Measurements from ENCODE around the gene DNASE1L3. TPM values are rescaled to one million over a fixed set of nuclear protein-coding genes. Genes with fewer than 3 reads are reported as not detected.

DNASE1L3 gene
- polyA plus RNA-seq, 3 donors = 0.19 TPM; not detected in 2

DNA sequence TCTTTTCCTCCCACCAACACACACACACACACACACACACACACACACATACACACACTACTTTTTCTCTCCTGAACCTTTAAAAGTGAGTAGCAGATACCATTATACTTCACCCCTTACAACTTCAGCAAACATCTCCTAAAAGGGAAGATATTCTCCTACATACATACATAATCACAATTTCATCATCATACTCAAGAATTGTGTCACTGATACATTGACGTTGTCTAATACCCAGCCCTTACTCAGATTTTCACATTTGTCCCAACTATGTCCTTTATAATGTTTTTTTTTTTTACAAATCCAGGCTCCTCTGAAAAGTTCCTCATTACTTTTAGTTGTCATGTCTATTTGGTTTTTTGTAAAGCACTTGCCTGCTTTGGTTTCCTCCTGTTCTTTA is 45.3 kb upstream of the DNASE1L3 start:
- Histone ChIP-seq H4K20me1 (ENCODE audit: insufficient read depth, low read length) (peaks cover 5% of the 10 kb centered on the region), H3K36me3 (replicated peaks in 1 of 2; ENCODE audit: control insufficient read depth in 1 of 2, insufficient read depth in 2 of 2, low read length in 2 of 2) (peaks cover 23 to 61% of the 10 kb centered on the region in 2 donors), H3K27ac (ENCODE audit: low read depth in 1 of 2, low read length in 2 of 2) (no peak overlapping the region), H3K27me3 (ENCODE audit: control insufficient read depth in 2 of 2, insufficient read depth in 2 of 2, low read length in 2 of 2) (no peaks in the 10 kb centered on the region), H2AFZ (ENCODE audit: insufficient read depth, low read depth, low read length, poor library complexity, severe bottlenecking) (no peak overlapping the region), H3K9me3 (replicated peaks in 1 of 2; ENCODE audit: control insufficient read depth in 1 of 2, insufficient read depth in 1 of 2, low read length in 2 of 2) (no peaks in the 10 kb centered on the region), H3K4me2 (replicated peaks; ENCODE audit: extremely low read depth, low read length, poor library complexity, severe bottlenecking) (no peak overlapping the region), H3K4me3 (replicated peaks in 1 of 3; ENCODE audit: low read depth in 2 of 3, low read length in 3 of 3) (no peak overlapping the region), H3K79me2 (ENCODE audit: insufficient read depth, low read length) (no peaks in the 10 kb centered on the region), H3K4me1 (ENCODE audit: control insufficient read depth in 1 of 2, insufficient read depth in 2 of 2, low read length in 2 of 2) (peaks cover 0 to 6% of the 10 kb centered on the region in 2 donors), H3K9ac (ENCODE audit: insufficient read depth, low read length, poor library complexity, severe bottlenecking) (no peak overlapping the region)
- Mint-ChIP-seq H3K4me3 (no peak overlapping the region), H3K27me3 (ENCODE audit: low read depth in 3 of 3) (no peaks in the 10 kb centered on the region), H3K9me3 (no peaks in the 10 kb centered on the region), H3K36me3 (peaks cover 44 to 62% of the 10 kb centered on the region in 2 donors), H3K27ac (peak overlapping the region in 6 of 7 donors; percentile 3 to 79 (median 62)), H3K4me1 (peaks cover 19% of the 10 kb centered on the region)
- intact Hi-C loops (cut with micrococcal nuclease) = no loop called here
- peak; percentile 12 to 44 (median 21) for DNase-seq
- TF ChIP-seq, protein P1, sequence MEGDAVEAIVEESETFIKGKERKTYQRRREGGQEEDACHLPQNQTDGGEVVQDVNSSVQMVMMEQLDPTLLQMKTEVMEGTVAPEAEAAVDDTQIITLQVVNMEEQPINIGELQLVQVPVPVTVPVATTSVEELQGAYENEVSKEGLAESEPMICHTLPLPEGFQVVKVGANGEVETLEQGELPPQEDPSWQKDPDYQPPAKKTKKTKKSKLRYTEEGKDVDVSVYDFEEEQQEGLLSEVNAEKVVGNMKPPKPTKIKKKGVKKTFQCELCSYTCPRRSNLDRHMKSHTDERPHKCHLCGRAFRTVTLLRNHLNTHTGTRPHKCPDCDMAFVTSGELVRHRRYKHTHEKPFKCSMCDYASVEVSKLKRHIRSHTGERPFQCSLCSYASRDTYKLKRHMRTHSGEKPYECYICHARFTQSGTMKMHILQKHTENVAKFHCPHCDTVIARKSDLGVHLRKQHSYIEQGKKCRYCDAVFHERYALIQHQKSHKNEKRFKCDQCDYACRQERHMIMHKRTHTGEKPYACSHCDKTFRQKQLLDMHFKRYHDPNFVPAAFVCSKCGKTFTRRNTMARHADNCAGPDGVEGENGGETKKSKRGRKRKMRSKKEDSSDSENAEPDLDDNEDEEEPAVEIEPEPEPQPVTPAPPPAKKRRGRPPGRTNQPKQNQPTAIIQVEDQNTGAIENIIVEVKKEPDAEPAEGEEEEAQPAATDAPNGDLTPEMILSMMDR (IDR thresholded peaks at IDR 0.05) = no peak
- no CpG with 5 or more reads among the region's 1 CpG for WGBS (ENCODE audit: insufficient coverage)

DNA sequence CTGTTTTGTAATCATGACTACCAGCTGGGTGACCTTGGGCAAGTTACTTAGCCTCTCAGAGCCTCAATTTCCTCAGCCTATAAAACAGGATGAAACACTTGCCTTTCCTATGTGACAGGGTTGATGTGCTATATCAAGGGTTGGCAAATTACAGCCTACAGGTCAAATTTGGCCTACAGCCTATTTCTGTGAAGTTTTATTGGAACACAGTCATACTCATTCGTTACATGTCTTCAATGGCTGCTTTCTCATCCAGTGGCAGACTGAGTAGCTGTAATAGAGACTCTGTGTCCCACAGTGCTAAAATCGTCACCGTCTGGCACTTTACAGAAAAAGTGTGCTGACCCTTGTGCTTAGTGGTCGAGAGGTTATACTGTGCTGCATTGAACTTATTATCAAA is 43.4 kb upstream of the DNASE1L3 start:
- intact Hi-C loops (cut with micrococcal nuclease) = no loop called here
- Histone ChIP-seq H3K36me3 (replicated peaks in 1 of 2; ENCODE audit: control insufficient read depth in 1 of 2, insufficient read depth in 2 of 2, low read length in 2 of 2) (peaks cover 23 to 47% of the 10 kb centered on the region in 2 donors), H3K27me3 (ENCODE audit: control insufficient read depth in 2 of 2, insufficient read depth in 2 of 2, low read length in 2 of 2) (no peaks in the 10 kb centered on the region), H3K4me1 (ENCODE audit: control insufficient read depth in 1 of 2, insufficient read depth in 2 of 2, low read length in 2 of 2) (peaks cover 0 to 6% of the 10 kb centered on the region in 2 donors), H4K20me1 (ENCODE audit: insufficient read depth, low read length) (peaks cover 13% of the 10 kb centered on the region), H3K27ac (ENCODE audit: low read depth in 1 of 2, low read length in 2 of 2) (no peak overlapping the region), H2AFZ (ENCODE audit: insufficient read depth, low read depth, low read length, poor library complexity, severe bottlenecking) (no peak overlapping the region), H3K79me2 (ENCODE audit: insufficient read depth, low read length) (no peaks in the 10 kb centered on the region), H3K4me3 (replicated peaks in 1 of 3; ENCODE audit: low read depth in 2 of 3, low read length in 3 of 3) (no peak overlapping the region), H3K9me3 (replicated peaks in 1 of 2; ENCODE audit: control insufficient read depth in 1 of 2, insufficient read depth in 1 of 2, low read length in 2 of 2) (no peaks in the 10 kb centered on the region), H3K4me2 (replicated peaks; ENCODE audit: extremely low read depth, low read length, poor library complexity, severe bottlenecking) (no peak overlapping the region), H3K9ac (ENCODE audit: insufficient read depth, low read length, poor library complexity, severe bottlenecking) (no peak overlapping the region)
- H3K4me3 Mint-ChIP-seq = no peak overlapping the region
- no peak overlapping the region for H3K27ac Mint-ChIP-seq
- H3K4me1 Mint-ChIP-seq = peaks cover 10% of the 10 kb centered on the region
- DNase-seq = no peak
- TF ChIP-seq, protein P1 (IDR thresholded peaks at IDR 0.05) = no peak
- WGBS (ENCODE audit: insufficient coverage) = 92% methylated on average over 4 of the region's 4 CpGs
- no peaks in the 10 kb centered on the region for H3K9me3 Mint-ChIP-seq
- H3K36me3 Mint-ChIP-seq = peaks cover 36 to 57% of the 10 kb centered on the region in 2 donors
- H3K27me3 Mint-ChIP-seq (ENCODE audit: low read depth in 3 of 3) = no peaks in the 10 kb centered on the region

Data from CD14-positive monocyte (primary cell).